GM23248 (cell line): ENCODE data around the gene L2HGDH.

ENCODE experiments used
- EZH2 ChIP-seq: fragments of 200-600 bp; sonication (generic); IDR thresholded peaks from 2 replicates; pipeline ENCODE4 v1.6.1; 2018; ENCODE audit warnings: antibody characterized with exemption, mild to moderate bottlenecking; ENCODE audit not compliant: insufficient read depth, poor library complexity, severe bottlenecking
- EZH2phosphoT487 ChIP-seq: fragments of 200-600 bp; sonication (generic); IDR thresholded peaks from 2 replicates; pipeline ENCODE4 v1.6.1; 2018; ENCODE audit warnings: antibody characterized with exemption, moderate library complexity, mild to moderate bottlenecking, low read depth; ENCODE audit not compliant: insufficient read depth

DNA sequence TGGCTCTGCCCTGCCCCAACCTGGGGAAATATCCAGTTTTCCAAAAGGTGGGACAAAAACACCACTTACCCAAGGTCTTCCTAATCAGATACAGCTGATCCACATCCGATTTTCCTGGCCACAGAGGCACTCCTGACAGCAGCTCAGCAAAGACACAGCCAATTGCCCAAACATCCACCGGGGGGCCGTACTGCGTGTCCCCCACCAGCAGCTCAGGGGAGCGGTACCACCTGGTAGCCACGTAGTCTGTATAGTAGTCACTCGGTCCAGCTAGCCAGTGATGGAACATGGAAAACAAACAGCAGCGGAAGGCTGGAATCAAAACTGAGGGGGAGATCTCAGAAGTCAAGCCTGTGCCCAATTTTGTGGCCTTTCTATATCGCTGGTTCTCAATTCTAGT is 28.9 kb upstream of the L2HGDH start:
- TF ChIP-seq EZH2phosphoT487 (no peak), EZH2 (no peak)
